WTC11 (cell line): Measurements from ENCODE around the gene TMEM59L.

Experiments
- ELF4 ChIP-seq: sonication (generic); formaldehyde crosslinking; IDR thresholded peaks from 2 replicates; pipeline ENCODE4 v1.8.1; 2022; ENCODE audit warnings: low read depth, mild to moderate bottlenecking, moderate library complexity, missing genetic modification reagents
- TF ChIP-seq, protein P1 (sequence below): fragments of 200-600 bp; IDR thresholded peaks from 2 replicates; pipeline ENCODE4 v1.8.0; 2022; ENCODE audit warnings: antibody characterized with exemption
- TF ChIP-seq, protein P2 (sequence below): sonication (generic); formaldehyde crosslinking; IDR thresholded peaks from 2 replicates; pipeline ENCODE4 v1.8.0; 2022; ENCODE audit warnings: mild to moderate bottlenecking, missing genetic modification reagents

DNA sequence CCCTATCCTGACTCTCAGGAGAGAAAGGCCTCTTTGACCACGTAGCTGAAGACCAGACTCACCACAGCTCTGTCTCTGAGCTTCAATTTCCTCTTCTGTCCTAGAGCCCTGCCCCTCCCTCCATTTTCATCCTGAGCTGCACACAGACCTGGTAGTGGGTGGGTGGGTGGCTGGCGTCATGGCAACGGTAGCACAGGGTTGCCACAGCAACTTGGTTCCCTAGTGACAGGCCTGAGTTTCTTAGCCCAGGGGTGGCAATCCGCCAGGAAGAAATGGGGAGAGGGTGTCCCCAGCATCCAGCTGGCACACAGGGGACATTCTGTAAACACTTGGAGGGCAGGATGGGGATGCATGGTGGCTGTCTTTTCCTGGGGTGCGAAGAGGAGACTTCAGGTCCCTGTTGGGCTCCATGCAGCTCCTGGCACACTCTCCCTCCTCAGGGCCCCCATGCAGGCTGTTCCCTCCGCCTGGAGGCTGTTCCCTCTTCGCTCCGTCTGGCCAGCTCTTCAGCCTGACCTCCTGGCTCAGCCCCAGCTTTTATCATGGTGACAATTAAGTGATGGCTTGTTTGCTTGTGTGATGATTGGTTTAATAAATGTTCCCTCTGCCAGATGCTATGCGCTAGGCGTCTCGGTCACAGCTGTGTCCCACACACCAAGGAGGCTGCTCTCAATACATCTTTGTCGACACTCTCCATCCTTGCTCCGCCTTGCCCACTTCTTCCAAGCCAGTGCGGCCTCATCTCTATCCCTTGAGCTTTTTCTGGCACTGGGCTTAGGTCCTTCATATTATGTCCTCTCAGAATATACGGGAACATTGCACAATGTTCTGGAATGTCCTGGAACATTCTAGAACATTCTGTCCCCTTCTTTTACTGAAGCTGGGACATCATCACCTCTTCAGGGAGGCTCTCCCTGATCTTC lies 16.8 kb downstream of the TMEM59L start:
- no peak for TF ChIP-seq ELF4 (CRISPR knock-in tag)
- TF ChIP-seq, protein P1, sequence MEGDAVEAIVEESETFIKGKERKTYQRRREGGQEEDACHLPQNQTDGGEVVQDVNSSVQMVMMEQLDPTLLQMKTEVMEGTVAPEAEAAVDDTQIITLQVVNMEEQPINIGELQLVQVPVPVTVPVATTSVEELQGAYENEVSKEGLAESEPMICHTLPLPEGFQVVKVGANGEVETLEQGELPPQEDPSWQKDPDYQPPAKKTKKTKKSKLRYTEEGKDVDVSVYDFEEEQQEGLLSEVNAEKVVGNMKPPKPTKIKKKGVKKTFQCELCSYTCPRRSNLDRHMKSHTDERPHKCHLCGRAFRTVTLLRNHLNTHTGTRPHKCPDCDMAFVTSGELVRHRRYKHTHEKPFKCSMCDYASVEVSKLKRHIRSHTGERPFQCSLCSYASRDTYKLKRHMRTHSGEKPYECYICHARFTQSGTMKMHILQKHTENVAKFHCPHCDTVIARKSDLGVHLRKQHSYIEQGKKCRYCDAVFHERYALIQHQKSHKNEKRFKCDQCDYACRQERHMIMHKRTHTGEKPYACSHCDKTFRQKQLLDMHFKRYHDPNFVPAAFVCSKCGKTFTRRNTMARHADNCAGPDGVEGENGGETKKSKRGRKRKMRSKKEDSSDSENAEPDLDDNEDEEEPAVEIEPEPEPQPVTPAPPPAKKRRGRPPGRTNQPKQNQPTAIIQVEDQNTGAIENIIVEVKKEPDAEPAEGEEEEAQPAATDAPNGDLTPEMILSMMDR: no peak
- TF ChIP-seq, protein P2, sequence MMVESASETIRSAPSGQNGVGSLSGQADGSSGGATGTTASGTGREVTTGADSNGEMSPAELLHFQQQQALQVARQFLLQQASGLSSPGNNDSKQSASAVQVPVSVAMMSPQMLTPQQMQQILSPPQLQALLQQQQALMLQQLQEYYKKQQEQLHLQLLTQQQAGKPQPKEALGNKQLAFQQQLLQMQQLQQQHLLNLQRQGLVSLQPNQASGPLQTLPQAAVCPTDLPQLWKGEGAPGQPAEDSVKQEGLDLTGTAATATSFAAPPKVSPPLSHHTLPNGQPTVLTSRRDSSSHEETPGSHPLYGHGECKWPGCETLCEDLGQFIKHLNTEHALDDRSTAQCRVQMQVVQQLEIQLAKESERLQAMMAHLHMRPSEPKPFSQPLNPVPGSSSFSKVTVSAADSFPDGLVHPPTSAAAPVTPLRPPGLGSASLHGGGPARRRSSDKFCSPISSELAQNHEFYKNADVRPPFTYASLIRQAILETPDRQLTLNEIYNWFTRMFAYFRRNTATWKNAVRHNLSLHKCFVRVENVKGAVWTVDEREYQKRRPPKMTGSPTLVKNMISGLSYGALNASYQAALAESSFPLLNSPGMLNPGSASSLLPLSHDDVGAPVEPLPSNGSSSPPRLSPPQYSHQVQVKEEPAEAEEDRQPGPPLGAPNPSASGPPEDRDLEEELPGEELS (CRISPR knock-in tag): no peak
